Measurements from ENCODE around the gene DBN1. TPM values are rescaled to one million over a fixed set of nuclear protein-coding genes. Genes with fewer than 3 reads are reported as not detected.

The DBN1 gene
- total RNA-seq, 1 experiment from 2014 or later: 210 TPM

GRCh38 chr5:177505075-177505474 lies 31.6 kb upstream of the DBN1 start:
- DNase-seq (ENCODE audit: low read depth): no peak

- DNase-seq (ENCODE audit: low read depth): no peak
These were observed 30.9 kb upstream of the DBN1 start for GRCh38 chr5:177504086-177505056.

- no peak for DNase-seq (ENCODE audit: low read depth)
These were observed 30.1 kb upstream of the DBN1 start for GRCh38 chr5:177503351-177504085.

- no peak for DNase-seq (ENCODE audit: low read depth)
These were observed 29.5 kb upstream of the DBN1 start for GRCh38 chr5:177502886-177503285.

GRCh38 chr5:177501874-177502678 lies 28.6 kb upstream of the DBN1 start:
- no peak for DNase-seq (ENCODE audit: low read depth)

GRCh38 chr5:177500685-177501522 lies 27.5 kb upstream of the DBN1 start:
- peak; percentile 80 for DNase-seq (ENCODE audit: low read depth)

GRCh38 chr5:177499842-177500241 lies 26.4 kb upstream of the DBN1 start:
- no peak for DNase-seq (ENCODE audit: low read depth)

- no peak for DNase-seq (ENCODE audit: low read depth)
These were observed 24.8 kb upstream of the DBN1 start for GRCh38 chr5:177498013-177498787.

- peak; percentile 94 for DNase-seq (ENCODE audit: low read depth)
These were observed 24.0 kb upstream of the DBN1 start, which contains the start of gene PDLIM7 for GRCh38 chr5:177497292-177498012. Gene PDLIM7, minus strand, starts transcription at chr5:177497604. Its CDS starts 1,092 bp downstream, at chr5:177496512.

GRCh38 chr5:177496727-177497291 lies 23.4 kb upstream of the DBN1 start:
- peak; percentile 90 for DNase-seq (ENCODE audit: low read depth)

- DNase-seq (ENCODE audit: low read depth): peak; percentile 59
These were observed 22.8 kb upstream of the DBN1 start for GRCh38 chr5:177496070-177496726.

- peak; percentile 94 for DNase-seq (ENCODE audit: low read depth)
These were observed 22.0 kb upstream of the DBN1 start for GRCh38 chr5:177495243-177496060.

GRCh38 chr5:177494346-177495195 lies 21.1 kb upstream of the DBN1 start:
- DNase-seq (ENCODE audit: low read depth): peak; percentile 79

GRCh38 chr5:177493795-177494345 lies 20.4 kb upstream of the DBN1 start:
- no peak for DNase-seq (ENCODE audit: low read depth)

- DNase-seq (ENCODE audit: low read depth): no peak
These were observed 19.4 kb upstream of the DBN1 start for GRCh38 chr5:177492841-177493240.

Data from LHCN-M2 (cell line).